IPS DF 6.9 (cell line): ENCODE data around the gene SSBP3.

Source experiments
- DNase-seq: peaks from one replicate; pipeline ENCODE4 v3.0.0-alpha.2; 2013; ENCODE audit warnings: low read depth, low spot score
- H3K27ac ChIP-seq: one replicate; pipeline ENCODE4 v1.5.1; 2013; ENCODE audit warnings: low read length, control low read depth
- H3K27me3 ChIP-seq: 2 replicates; pipeline ENCODE4 v1.6.1; 2013; ENCODE audit warnings: mild to moderate bottlenecking, low read length; ENCODE audit not compliant: control insufficient read depth, insufficient read depth
- H3K36me3 ChIP-seq: 2 replicates; pipeline ENCODE4 v1.6.1; 2013; ENCODE audit warnings: low read length; ENCODE audit not compliant: control insufficient read depth, insufficient read depth
- H3K4me1 ChIP-seq: 2 replicates; pipeline ENCODE4 v1.6.1; 2013; ENCODE audit warnings: low read length; ENCODE audit not compliant: control insufficient read depth, insufficient read depth
- H3K4me3 ChIP-seq: 2 replicates; pipeline ENCODE4 v1.5.1; 2013; ENCODE audit warnings: mild to moderate bottlenecking, low read length
- H3K9me3 ChIP-seq: 2 replicates; pipeline ENCODE4 v1.6.1; 2013; ENCODE audit warnings: low read length, inconsistent platforms; ENCODE audit not compliant: control insufficient read depth, insufficient read depth
- WGBS: extraction: QIAGEN DNeasy Blood & Tissue Kit; methylation state at CpG from one replicate; pipeline ENCODE4 v1.1.7; 2013; ENCODE audit warnings: mixed read lengths, missing lambda C conversion rate; ENCODE audit not compliant: insufficient read length, insufficient coverage; 5-methylcytosine and 5-hydroxymethylcytosine counted together

The SSBP3 gene

DNA sequence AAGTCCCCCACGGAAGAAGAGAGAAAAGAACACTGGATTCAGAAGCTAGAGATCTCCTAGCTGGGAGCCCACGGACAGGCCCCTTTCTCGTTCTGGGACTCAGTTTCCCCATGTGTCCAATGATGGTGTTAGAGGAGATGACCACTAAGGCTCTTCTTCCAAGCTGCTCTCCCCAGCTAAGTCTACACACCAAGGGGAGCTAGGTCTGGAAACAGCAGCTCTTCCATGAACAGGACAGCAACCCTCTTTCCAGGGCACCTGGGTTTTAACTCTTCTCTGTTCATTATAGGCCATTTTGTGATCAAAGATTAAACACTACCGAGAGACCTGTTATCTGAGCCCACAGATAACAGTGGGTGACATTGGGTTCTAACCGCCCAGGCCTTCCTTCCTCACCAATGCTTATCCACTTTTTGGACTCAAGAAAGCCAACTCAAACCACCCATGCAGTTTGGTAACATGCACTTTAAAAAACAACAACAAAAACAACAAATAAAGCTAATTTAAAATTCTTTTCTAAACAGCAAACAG is 120.3 kb downstream of the SSBP3 start:
- H3K9me3 ChIP-seq = no peaks in the 10 kb centered on the region
- WGBS = no CpG with 5 or more reads among the region's 5 CpGs
- H3K4me3 ChIP-seq = no peak overlapping the region
- H3K27me3 ChIP-seq = no peaks in the 10 kb centered on the region
- DNase-seq = no peak
- H3K36me3 ChIP-seq = no peaks in the 10 kb centered on the region
- H3K27ac ChIP-seq = no peak overlapping the region
- peaks cover 6% of the 10 kb centered on the region for H3K4me1 ChIP-seq

DNA sequence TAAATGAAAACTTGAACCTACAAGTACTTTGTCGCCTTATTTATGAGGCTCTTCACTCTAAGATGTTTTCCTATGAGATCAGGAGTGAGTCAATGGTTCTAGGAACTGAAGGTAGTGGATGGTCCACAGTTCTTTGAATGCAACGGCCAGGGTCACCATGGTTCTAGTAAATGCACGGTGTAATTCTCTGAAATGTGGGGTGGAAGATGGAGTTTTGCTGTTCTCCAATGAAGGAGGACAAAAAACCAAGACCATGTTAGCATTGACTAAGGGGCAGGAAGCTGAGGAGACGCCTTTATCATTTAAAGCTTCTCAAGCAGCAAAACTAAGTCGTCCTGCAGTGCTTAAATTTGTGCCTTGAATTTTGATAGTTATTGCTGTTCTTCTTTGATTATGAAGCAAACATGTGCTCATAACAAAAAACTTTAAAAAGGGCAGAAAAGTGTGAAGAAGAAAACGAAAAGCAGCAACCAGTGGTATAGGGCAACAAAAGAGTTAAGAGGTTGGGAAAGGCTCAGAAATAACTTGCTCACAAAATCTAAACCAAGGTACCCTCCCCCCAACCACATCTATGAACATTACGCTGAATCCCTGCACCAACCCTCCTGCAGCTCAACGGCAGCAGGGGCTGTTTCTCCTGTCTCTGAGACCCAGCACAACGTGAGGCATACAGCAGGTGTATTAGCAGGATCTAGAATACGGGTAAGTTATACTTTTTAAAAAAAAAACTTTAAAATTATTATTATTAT is 121.2 kb downstream of the SSBP3 start:
- no peak for DNase-seq
- H3K36me3 ChIP-seq = peaks cover 3% of the 10 kb centered on the region; the same call in 1 of the 2 replicates
- H3K27me3 ChIP-seq = no peaks in the 10 kb centered on the region
- H3K27ac ChIP-seq = no peak overlapping the region
- H3K4me3 ChIP-seq = no peak overlapping the region
- WGBS = no CpG with 5 or more reads among the region's 10 CpGs
- peaks cover 6% of the 10 kb centered on the region for H3K4me1 ChIP-seq
- H3K9me3 ChIP-seq = no peaks in the 10 kb centered on the region

DNA sequence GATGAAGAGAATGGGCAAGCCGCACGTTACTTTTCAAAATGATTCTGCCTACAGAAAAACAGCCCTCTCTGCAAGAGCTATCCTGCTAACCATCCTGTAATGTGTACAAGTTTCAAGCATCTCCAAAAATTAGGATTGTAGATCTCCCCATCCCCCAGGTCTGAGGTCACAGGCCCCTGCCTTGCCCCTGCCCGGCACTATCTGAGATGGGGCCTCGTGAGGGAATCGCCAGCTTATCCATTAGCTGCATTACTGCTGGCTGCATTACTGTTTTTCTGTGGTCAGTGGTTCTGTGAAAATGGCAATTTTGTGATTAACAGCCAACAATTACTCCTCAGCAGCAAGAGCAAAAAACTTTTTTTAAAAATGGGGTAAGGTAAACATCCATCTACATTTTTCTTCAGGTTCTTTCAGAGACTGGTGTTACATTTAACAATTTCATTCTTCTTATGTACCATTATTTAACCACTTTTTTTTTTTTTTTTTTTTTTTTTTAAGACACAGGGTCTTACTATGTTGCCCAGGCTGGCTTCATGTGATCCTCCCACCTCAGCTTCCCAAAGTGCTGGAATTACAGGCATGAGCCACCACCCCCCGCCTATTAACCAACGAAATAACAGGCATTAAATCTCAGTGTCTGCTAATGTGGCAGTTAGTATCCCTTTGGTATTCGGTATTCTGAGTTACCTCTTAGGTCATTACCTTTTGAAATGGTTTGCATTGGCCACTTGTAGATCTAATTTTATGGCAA is 122.4 kb downstream of the SSBP3 start:
- Histone ChIP-seq H3K27me3 (no peaks in the 10 kb centered on the region), H3K9me3 (no peaks in the 10 kb centered on the region), H3K27ac (no peak overlapping the region), H3K36me3 (peaks cover 5% of the 10 kb centered on the region; the same call in 1 of the 2 replicates), H3K4me1 (peaks cover 6% of the 10 kb centered on the region), H3K4me3 (no peak overlapping the region)
- WGBS = no CpG with 5 or more reads among the region's 8 CpGs
- no peak for DNase-seq

DNA sequence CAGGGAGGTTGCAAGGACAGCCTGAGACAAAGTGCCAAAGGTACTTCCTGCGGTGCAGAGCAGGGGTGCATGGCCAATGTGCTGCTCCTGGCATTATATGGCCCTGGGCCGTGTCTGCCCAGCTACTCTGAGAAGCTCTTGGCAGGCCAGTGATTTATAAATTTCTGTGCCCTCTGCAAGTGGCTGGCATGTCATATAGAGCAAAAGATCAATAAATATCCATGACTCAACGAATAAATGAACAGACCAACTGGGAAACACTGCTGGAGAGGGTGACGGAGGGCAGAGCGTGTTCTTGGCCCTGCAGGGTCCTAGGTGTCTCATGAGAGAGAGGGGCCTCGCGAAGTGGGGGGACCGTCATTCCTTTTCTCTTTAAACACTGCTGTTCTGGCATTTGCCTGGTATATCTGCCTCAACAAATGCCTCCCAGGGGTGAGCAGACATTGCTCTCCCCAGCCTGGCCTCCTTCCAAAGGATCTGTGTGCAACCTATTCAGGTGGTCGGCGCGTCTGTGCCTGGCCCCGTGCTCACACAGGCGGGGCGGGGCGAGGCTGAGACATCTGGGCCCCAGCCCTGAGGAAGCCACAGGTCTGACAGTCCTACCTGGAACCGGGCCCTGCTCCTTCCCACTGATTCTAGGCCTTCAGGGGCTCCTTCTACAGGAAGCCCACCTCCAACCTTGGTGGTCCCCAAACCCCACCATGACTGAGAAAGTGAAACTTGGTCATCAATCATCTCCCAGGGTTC is 123.9 kb downstream of the SSBP3 start:
- no CpG with 5 or more reads among the region's 16 CpGs for WGBS
- H3K36me3 ChIP-seq = peaks cover 5% of the 10 kb centered on the region; the same call in 1 of the 2 replicates
- DNase-seq = no peak
- no peaks in the 10 kb centered on the region for H3K27me3 ChIP-seq
- peaks cover 4% of the 10 kb centered on the region for H3K4me1 ChIP-seq
- H3K9me3 ChIP-seq = no peaks in the 10 kb centered on the region
- H3K27ac ChIP-seq = no peak overlapping the region
- H3K4me3 ChIP-seq = no peak overlapping the region

DNA sequence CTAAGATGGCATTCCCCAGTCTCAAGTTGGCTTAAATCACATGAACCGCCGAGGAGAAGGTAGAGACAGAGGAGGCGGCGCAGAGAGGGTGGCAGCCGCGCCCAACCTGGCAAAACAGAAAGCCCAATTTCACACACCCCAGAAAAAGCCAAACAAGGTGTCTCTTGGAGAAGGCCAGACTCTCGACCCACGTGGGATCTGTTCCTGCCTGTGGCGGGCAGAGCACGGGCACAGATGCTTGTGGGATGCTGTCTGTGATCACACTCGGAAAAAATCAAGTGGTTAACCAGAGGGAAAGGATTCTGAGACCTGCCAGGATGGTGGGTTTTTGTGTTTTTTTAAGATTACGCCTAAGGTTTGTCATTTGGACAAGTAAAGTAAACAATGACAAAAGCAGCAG is 125.5 kb downstream of the SSBP3 start:
- Histone ChIP-seq H3K4me1 (0 out of 2 replicates have a peak, but pooled peaks cover under 1% of the 10 kb centered on the region), H3K36me3 (peaks cover 5% of the 10 kb centered on the region; the same call in 1 of the 2 replicates), H3K27me3 (no peaks in the 10 kb centered on the region), H3K4me3 (no peak overlapping the region), H3K27ac (no peak overlapping the region), H3K9me3 (no peaks in the 10 kb centered on the region)
- WGBS = no CpG with 5 or more reads among the region's 12 CpGs
- no peak for DNase-seq

DNA sequence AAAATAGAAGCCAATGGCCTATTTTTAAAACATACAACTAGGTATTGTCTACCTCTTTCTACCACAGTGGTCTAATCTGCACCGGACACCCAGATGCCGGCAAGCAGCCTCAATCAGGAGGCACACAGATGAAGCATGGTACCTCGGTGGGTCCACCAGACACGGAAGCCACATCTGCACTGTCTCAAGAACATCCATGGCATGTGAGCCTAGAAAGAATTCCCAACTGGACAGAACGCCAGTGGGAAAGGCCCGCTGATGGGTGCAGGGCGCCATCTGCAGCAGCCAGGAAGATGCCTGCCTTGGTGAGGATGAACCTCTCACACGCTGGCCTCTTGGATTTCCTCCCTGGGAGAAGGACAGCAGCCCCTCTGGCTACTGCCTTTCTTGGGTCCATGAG is 126.7 kb downstream of the SSBP3 start:
- H3K27ac ChIP-seq = no peak overlapping the region
- no peaks in the 10 kb centered on the region for H3K27me3 ChIP-seq
- no peaks in the 10 kb centered on the region for H3K9me3 ChIP-seq
- no peak for DNase-seq
- peaks cover 4% of the 10 kb centered on the region for H3K4me1 ChIP-seq
- WGBS = no CpG with 5 or more reads among the region's 8 CpGs
- H3K36me3 ChIP-seq = peaks cover 5% of the 10 kb centered on the region
- no peak overlapping the region for H3K4me3 ChIP-seq

DNA sequence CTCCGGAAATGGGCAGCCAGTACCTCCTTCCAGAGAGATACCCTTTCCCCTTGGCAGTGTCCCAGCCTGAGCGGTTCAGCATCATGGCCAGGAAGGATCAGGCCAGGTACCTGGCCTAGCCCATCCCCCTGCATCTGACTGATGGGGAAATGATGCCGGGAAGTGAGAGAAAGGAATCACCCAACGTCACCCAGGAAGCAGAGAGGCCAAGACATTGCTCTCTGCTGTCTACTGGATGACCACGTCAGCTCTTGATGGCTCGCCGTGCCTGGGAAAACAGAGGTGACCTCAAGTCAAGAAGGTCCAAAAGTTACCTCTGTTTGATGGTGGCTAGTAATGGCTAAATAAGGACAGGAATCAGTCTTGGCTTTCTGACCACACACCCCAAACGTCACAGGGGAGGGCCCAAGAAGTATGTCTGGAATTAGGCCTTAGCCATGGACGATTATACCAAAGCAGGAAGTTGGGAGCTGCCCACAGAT is 127.2 kb downstream of the SSBP3 start:
- Histone ChIP-seq H3K27ac (no peak overlapping the region), H3K9me3 (no peaks in the 10 kb centered on the region), H3K4me3 (no peak overlapping the region), H3K4me1 (peaks cover 6% of the 10 kb centered on the region), H3K27me3 (no peaks in the 10 kb centered on the region), H3K36me3 (peaks cover 5% of the 10 kb centered on the region)
- no CpG with 5 or more reads among the region's 9 CpGs for WGBS
- no peak for DNase-seq

DNA sequence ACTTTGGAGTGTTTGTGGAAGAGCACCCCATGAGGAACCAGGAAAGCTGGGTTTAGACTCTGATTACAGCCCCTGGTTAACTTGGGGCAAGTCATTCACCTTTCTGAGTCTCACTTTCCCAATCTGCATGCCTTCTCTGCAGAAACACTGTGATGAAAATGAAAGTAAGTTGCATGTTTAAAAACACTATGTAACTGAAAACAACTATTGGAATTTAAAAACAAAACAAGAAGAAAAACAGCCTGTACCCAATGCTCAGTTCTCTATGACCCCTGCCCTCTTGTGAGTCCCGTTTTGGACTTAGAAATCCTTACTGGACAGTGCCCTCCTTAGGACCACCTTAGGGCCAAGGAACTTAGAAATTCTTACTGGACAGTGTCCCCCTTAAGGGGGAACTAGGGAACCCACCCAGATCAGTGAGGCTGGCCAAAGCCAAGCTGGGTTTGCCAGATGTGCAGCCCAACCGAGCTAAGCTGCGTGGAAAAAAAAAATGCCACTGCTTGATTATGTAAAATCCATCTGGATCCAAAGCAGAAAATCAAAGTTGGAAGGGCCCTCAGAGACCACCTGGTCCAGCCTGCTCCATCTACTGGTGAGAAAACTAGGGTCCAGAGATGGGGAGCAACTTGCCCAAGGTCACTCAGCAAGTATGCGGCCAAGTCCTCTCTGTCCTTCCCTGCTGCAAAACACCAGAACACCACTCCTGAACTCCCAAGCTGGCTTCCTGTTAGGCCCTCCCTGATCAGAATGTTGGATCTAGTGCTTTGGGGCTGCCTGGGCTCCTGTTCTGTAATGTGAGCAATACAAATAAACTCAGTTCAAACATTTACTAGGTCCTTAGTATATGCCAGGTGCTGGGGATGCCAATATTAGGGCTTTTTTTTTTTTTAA is 128.5 kb downstream of the SSBP3 start:
- peaks cover 16% of the 10 kb centered on the region for H3K4me1 ChIP-seq
- no CpG with 5 or more reads among the region's 4 CpGs for WGBS
- H3K9me3 ChIP-seq = no peaks in the 10 kb centered on the region
- no peak for DNase-seq
- no peak overlapping the region for H3K27ac ChIP-seq
- H3K27me3 ChIP-seq = no peaks in the 10 kb centered on the region
- no peak overlapping the region for H3K4me3 ChIP-seq
- H3K36me3 ChIP-seq = peaks cover 5% of the 10 kb centered on the region

DNA sequence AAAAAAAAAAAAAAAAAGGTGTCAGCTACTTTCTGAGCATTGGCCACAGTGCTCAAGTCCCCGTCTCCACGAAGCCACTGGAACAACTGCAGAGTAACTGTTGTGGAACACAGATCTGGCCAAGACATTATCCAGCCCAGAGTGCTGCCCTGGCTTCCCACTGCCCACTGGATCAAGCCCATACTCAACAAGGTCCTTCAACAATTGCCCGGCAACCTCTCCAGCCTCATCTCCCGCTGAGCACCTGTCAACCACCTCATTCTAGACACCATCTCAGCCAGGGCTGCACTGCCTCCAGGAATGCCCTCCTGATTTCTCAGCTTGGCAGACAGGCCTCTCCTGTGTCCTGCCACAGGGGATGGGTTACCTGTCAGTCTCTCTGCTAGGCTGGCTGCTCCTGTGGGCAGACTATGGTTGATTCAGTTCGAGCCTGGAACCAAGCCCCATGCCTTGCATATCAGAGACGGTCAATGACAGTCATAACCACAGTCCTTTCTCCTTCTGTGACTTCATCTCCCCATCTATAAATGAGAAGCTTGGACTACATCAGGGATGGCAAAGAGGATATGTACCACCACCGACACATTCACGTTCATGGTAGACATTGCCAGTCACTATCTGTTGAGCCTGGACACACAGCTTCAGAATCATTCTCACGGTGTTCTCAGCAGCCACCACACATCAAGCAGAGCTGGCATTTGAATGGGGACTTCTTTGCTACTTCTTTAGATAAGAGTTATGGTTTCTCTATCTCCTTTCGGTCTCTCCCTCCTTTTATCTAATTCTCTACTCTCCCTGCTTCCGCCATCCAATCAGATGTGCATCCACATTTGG is 129.4 kb downstream of the SSBP3 start:
- Histone ChIP-seq H3K9me3 (no peaks in the 10 kb centered on the region), H3K27ac (no peak overlapping the region), H3K4me3 (no peak overlapping the region), H3K36me3 (peaks cover 5% of the 10 kb centered on the region), H3K27me3 (no peaks in the 10 kb centered on the region), H3K4me1 (peaks cover 16% of the 10 kb centered on the region)
- DNase-seq = no peak
- WGBS = no CpG with 5 or more reads among the region's 11 CpGs
